ENCODE results near the gene GRM5.
A peak's percentile ranks its signal among the peaks of the same experiment; 100 is the strongest.
"Not testable (repeated sequence)": the region's sequence is repeated elsewhere in the genome, so short reads cannot be mapped to it uniquely, and the experiment has no call there.

Gene GRM5

DNA sequence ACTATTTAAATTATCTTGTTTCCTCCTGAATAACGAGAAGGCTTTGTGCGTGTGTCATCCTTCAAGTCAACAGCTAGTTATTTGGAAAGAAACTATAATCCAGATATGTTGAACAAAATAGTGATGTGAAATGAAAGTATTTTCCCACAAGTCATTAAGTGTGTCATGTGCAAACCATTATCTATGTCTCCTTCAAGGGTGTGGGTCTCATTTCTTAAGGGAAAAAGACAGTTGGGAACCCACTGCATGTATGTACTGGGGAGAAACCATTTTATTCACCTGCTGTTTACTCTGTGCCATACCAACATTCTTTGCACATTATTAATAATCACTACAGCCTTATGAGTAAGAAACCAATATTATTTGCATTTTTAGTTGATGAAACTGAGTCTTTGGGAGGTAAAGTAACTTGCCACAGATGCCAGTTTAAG, 582.9 kb downstream of the GRM5 start:
- peak; percentile 70 for DNase-seq

DNA sequence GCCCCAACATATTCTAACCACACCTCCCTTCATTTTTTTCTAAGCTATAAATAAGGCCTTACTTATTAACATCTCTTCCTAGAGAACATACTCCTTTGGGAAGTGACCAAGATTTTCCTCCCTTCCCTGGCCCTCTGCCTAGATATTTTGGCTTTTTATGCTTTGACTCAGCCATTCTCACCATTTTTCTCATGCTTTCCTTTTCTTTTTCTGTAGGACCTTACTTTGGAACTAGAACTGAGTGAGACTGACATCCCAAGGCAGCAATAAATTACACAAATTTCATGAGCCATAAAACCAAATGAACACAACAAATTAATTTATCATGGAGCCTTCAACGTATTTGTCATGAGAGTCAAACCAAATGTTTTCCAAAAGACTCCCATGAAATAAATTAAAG, 585.6 kb downstream of the GRM5 start:
- DNase-seq: peak; percentile 98

DNA sequence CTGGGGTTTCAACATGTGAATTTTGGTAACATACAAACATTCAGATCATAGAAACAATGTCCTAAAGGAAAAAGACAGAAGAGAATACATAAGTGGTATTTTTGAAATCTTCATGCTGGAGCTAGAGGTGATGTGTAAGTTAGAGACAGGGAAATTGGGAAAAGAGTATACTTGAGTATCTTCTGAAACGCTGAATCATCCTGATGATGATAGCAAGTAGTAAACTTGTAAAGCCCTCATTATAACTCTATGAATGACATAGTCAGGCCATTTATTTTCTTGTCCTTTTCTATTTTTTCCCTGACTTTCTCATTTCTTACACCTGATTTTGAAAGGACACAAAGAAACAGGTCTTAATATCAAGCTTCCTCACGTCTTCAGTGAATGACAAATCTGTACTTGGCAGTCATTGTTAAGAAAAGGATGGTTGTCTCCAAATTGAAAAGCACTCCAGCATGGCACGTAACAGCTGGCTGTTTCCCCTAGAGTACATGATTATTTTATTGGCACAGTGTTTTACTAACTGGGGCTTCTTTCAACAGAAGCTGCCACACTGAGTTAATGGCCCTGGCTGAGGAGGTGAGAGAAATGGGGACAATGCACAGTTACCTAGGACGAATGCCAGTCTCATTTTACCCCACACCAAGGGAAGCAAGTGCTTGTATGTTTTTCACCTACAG, 587.5 kb downstream of the GRM5 start:
- DNase-seq: no peak

DNA sequence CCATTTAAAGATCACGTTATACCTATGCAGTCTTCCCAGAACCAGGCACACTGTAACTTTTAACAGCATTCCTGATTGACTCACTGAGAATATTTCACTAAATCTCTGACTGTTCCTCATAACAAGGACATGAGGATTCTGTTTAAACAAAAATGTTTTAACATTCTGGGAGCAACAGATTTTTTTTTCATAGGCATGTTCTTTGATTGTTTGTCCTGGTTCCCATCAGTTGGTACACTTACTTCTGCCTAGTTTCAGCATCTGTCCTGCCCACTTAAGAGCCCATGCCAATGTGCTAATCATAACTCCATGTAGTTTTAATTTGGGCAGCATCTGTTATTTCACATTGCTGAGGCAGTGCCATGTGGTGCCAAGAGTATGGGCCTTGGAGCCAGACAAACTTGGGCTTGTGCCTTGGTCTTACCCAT, 589.8 kb downstream of the GRM5 start:
- peak; percentile 72 for DNase-seq

DNA sequence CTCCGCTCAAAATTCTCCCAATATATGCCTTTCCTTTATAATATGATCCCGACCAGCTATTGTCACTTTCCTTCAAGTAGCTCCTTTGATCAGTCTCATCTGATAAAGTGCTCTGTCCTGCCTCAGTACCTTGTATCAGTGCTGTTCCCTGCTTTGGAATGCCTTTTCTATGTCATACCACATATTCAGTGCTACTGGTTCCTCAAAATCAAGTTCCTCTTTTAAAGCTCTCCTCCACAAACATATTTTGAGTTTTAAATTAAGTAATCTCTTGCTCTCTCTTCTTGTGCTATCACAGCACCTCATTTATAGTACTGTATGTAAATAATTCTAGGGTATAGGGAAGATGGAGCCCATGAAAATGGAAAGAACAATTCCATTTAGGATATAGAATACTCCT, 591.1 kb downstream of the GRM5 start:
- DNase-seq: no peak

DNA sequence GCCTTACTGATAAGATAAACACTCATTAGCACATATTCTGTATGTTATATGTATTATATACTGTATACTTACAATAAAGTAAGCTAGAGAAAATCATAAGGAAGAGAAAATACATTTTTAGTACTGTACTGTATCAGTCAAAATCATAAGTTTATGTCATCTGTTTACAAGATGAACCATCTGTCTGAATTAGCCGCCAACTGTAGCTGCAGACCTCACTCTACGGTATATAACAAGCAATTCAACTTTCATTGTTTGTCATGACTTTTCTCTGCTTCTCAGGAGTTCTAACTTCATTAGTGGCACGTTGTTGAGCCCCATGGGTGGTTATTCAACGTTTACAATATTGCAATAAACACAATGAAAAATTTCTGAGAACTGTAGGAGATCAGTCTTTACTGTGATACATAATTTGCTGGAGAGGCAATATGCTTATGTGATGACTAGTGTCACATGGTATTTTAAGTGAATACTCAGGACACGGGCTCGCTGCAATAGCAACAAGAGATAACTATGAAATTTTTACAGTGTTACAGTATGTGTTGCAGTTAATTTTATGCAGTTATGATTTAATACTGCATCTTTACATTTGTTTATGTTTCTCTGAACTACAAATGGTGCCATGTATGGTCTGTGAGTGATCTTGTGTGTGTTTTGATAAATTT, 596.1 kb downstream of the GRM5 start:
- DNase-seq: peak; percentile 57

DNA sequence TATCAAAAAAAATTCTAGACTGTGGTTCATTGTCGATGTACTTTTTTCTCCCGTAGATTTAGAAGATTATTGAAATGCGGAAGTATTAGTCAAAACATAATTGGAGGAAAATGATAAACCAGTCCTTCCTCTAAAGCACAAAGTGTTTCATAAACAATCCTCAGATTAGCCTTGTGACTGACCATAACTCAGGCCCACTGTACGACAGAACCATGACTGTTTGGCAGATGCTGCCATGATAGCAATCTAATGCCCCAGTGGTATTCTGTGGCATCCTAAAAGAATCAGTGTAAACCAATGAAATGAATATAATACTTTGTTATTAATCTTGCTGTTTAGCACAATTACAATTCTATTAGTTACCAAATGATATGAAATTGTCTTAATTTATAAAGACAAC, 601.3 kb downstream of the GRM5 start:
- DNase-seq: no peak

DNA sequence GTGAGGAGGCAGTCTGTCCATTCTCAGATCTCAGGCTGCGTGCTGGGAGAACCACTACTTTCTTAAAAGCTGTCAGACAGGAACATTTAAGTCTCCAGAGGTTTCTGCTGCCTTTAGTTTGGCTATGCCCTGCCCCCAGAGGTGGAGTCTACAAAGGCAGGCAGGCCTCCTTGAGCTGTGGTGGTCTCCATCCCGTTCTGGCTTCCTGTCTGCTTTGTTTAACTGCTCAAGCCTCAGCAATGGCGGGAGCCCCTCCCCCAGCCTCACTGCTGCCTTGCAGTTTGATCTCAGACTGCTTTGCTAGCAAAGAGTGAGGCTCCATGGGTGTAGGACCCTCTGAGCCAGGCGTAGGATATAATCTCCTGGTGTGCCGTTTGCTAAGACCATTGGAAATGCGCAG, 602.5 kb downstream of the GRM5 start:
- DNase-seq: not testable (repeated sequence)

DNA sequence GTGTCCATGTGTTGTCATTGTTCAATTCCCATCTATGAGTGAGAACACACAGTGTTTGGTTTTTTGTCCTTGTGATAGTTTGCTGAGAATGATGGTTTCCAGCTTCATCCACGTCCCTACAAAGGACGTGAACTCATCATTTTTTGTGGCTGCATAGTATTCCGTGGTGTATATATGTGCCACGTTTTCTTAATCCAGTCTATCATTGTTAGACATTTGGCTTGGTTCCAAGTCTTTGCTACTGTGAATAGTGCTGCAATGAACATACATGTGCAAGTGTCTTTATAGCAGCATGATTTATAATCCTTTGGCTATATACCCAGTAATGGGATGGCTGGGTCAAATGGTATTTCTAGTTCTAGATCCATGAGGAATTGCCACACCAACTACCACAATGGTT, 607.7 kb downstream of the GRM5 start:
- not testable (repeated sequence) for DNase-seq

DNA sequence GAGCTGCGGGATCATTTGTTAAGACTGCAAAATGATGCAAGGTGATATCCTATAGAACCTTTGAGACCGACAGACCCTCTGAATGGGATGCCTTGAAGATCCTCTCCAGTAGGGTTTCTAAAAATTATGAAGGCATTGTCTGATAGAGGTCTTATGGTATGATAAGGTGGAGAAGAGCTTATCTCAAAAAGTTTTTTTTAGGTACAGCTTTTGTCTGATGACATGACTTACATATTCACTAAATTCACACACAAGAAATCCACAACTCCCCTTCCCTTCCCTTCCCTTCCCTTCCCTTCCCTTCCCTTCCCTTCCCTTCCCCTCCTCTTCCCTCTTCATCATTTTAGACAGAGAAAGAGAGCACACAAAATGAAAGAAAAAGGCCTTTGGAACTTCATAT, 609.8 kb downstream of the GRM5 start:
- no peak for DNase-seq

DNA sequence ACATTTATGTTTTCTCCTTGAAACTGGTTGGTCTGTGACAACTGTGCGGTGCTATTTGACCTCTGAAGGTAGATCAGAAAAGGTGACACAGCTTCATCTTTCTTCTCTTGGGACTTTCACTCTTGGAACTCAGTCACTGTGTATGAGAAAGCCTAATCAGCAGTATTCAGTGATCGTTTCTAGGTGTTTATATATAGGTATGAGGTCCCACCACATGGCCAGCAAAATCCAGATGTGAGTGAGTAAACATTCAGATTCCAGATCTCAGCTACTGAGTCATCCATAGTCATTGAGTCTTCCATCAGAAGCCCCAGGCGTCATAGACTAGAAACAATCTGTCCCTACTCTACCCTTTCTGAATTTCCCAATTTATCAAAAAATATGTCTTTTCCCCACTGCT, 610.9 kb downstream of the GRM5 start:
- no peak for DNase-seq

All from fibroblast of skin of right biceps (primary cell).